ENCODE measurements around the gene JHY.

DNA sequence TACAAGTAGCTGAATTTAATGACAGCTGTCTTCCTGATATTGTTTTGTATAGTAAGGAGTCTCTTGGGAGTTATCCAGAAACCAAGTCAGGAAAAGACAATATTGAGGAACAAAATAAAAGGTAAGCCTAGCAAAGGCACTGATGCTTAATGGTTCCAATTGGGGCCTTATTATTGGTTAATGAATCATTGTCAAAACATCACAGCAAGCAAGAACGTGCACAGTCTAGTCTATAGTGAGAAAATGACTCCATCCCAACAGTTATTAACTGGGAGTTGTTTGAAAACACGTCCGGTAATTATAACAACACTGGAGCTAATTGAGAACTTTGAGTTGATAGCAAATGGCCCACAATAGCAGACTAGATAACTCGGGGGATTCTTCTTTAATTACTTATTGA lies 81.4 kb downstream of the JHY start:
- TF ChIP-seq EZH2phosphoT487 (IDR thresholded peaks at IDR 0.05; ENCODE audit: low read depth) (no peak), CTCF (IDR thresholded peaks at IDR 0.05; ENCODE audit: low read depth, low read length) (no peak)
